GM19463 (cell line): ENCODE data around the gene LRP10.
"Not testable (repeated sequence)": the region's sequence is repeated elsewhere in the genome, so short reads cannot be mapped to it uniquely, and the experiment has no call there.

Experiments
- ATAC-seq: cut with Tn5 transposase; IDR thresholded peaks from one replicate; pipeline ENCODE4 v1.9.1; 2021; ENCODE audit warnings: mild to moderate bottlenecking, moderate library complexity; ENCODE audit not compliant: unreplicated experiment

The LRP10 gene

DNA sequence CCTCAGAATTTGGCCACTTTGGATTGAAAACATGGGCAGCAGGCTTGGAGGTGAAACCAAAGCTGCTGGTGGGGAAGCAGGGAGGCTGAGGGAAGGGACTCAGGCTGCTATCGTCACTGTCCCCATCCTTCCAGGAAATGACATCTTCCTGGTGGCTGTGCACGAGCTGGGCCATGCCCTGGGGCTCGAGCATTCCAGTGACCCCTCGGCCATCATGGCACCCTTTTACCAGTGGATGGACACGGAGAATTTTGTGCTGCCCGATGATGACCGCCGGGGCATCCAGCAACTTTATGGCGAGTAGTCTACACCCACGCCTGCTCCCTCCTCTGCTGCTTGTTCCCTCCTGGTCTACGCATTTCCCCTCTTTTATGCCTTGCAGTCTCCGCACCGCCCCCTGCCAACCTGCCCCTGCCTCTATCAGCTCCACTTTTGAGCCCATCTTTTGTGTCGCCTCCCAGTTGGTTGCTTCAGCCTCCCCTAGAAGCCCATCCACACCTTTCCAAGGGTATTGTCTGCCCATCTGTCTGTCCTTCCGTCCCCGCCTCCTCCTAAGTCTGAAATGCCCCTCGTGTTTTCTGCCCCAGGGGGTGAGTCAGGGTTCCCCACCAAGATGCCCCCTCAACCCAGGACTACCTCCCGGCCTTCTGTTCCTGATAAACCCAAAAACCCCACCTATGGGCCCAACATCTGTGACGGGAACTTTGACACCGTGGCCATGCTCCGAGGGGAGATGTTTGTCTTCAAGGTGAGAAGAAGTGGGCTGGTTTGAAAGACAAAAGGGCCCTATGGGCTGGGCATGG, 28.2 kb upstream of the LRP10 start:
- ATAC-seq: no peak

DNA sequence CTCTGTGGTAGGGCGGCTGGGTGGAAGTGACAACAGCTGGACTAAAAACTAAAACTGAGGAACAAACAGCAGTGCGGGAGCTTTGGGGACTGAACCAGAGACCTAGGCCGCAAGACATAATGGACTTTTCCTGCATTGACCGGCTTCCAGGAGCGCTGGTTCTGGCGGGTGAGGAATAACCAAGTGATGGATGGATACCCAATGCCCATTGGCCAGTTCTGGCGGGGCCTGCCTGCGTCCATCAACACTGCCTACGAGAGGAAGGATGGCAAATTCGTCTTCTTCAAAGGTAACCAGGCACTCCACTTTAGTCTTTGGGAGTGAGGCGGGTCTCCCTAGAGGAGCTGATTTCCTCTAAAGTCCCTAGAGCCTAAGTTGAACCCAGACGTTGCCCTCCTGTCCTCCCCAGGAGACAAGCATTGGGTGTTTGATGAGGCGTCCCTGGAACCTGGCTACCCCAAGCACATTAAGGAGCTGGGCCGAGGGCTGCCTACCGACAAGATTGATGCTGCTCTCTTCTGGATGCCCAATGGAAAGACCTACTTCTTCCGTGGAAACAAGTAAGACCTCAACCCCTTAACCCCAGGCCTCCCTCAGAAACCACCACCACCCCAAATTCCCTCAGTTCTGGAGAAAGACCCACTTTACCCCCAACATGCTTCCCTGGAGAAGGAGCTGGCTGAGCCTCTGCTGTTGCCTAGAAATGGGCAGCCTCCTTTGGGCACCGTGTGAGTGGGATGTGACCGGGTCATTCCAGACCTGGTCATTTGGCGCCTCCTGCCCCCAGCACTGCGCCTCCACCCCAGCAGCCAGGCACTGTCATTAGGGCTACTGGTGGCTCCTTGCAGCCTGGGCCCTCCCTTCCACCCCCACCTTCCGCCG, 27.1 kb upstream of the LRP10 start:
- no peak for ATAC-seq

DNA sequence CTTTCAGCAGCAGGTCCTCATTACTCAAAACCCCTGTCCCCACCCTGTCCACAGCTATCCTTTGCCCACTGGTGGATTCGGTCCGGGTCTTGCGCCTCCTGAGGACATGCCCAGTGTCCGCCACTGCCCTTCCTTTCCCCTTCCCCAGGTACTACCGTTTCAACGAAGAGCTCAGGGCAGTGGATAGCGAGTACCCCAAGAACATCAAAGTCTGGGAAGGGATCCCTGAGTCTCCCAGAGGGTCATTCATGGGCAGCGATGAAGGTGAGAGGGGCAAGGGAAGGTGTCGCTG, 26.5 kb upstream of the LRP10 start:
- no peak for ATAC-seq

DNA sequence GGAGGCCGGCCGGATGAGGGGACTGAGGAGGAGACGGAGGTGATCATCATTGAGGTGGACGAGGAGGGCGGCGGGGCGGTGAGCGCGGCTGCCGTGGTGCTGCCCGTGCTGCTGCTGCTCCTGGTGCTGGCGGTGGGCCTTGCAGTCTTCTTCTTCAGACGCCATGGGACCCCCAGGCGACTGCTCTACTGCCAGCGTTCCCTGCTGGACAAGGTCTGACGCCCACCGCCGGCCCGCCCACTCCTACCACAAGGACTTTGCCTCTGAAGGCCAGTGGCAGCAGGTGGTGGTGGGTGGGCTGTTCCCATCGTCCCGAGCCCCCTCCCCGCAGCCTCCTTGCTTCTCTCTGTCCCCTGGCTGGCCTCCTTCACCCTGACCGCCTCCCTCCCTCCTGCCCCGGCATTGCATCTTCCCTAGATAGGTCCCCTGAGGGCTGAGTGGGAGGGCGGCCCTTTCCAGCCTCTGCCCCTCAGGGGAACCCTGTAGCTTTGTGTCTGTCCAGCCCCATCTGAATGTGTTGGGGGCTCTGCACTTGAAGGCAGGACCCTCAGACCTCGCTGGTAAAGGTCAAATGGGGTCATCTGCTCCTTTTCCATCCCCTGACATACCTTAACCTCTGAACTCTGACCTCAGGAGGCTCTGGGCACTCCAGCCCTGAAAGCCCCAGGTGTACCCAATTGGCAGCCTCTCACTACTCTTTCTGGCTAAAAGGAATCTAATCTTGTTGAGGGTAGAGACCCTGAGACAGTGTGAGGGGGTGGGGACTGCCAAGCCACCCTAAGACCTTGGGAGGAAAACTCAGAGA, 25.5 kb upstream of the LRP10 start:
- ATAC-seq: no peak

DNA sequence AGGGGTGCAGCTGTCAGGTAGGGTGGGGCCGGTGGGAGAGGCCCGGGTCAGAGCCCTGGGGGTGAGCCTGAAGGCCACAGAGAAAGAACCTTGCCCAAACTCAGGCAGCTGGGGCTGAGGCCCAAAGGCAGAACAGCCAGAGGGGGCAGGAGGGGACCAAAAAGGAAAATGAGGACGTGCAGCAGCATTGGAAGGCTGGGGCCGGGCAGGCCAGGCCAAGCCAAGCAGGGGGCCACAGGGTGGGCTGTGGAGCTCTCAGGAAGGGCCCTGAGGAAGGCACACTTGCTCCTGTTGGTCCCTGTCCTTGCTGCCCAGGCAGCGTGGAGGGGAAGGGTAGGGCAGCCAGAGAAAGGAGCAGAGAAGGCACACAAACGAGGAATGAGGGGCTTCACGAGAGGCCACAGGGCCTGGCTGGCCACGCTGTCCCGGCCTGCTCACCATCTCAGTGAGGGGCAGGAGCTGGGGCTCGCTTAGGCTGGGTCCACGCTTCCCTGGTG, 24.7 kb upstream of the LRP10 start:
- no peak for ATAC-seq

DNA sequence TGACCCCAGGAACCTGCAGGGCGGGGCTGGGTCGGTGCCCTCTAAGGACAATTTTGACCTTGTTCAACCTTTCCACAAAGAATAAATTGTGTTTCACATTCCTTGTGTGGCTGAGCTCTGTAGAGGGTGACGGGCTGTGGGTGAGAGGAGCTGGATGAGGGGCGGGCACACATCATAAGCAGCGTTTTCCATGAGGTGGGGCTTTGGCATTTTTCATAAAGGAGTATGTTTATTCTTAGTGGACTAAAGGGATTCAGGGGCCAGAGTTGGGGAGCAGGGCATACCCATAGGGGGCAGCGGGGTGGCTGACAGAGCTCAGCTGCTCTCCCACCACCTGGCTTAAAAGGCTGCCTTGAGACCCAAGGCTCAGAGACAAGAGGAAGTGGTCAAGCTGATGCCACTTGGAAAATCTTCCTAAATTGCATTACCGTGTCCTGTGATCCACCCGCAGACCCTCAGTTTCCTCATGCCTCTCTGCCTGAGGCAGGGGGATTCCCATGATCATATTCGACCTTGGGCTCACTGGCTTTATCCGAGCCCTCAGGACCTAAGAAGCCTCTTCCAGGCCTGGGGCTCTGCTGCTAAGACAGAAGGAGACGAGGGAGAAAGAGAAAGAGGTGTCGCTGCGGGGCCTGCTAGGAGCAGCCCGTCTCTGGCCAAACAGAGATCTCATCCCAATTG, 23.7 kb upstream of the LRP10 start:
- ATAC-seq: no peak

DNA sequence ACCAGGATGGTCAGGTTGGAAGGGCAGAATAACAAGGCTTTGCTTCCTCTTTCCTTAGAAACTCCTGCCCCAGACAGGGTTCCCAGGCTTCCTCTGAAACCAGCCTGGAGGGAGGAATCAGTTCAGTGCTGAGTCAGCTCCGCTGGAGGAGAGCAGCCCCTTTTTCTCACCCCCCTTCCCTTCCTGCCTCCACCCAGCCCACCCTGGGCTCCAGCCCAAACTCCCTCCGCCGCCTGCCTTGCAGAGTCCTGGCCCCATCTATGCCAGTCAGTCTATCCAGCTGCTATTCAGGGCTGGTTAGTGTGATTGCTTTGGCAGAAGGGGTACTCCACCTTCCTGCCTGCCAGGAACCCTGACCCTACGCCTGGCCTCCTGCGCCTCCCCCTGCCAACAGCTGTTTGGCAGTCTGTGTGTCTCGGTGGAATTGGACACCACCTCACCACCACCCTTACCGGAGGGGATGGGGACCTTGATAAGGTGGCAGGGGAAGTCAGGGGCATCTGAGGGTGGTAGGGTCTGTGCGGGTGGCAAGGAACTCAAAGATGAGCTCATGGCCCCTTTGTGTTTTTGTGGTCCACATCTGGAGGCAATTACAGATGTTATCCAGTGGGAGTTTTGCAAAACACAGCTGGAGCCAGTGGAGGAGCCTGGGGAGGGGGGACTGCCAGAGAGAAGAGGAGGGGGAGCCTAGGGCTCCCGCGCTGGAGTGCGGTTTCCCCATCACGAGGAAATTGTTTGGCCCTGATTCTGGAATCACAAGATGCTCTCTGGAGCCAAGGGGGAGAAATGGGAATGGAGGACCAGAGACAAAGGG, 23.0 kb upstream of the LRP10 start:
- ATAC-seq: no peak

DNA sequence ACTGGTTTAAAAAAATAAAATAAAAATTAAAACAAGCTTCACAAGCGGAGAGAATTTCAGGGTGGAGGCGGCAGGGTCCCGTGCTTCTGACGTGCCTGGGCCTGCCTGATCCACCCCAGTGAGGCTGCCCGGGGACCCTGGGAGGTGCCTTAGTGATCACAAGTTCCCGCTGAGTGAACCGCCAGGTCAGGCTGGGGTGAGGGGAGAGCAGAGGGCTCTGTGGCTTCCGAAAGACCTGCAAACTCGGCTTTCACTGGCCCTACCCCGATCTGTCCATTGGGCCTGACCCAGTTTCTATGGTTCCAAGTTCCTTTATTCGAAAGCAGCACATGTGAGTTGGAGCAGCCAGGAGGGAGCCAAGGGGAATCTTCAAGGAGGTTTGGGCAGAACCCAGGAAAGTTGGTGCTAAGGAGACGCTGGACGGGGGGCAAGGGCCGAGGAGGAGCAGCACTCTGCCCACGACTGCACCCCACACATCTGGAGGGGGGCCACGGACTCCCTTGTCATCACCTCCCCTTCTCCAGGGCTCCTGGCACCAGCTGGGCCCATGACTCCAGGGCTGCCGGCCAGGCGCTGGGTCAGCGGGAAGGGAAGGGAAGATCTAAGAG, 22.2 kb upstream of the LRP10 start:
- no peak for ATAC-seq

DNA sequence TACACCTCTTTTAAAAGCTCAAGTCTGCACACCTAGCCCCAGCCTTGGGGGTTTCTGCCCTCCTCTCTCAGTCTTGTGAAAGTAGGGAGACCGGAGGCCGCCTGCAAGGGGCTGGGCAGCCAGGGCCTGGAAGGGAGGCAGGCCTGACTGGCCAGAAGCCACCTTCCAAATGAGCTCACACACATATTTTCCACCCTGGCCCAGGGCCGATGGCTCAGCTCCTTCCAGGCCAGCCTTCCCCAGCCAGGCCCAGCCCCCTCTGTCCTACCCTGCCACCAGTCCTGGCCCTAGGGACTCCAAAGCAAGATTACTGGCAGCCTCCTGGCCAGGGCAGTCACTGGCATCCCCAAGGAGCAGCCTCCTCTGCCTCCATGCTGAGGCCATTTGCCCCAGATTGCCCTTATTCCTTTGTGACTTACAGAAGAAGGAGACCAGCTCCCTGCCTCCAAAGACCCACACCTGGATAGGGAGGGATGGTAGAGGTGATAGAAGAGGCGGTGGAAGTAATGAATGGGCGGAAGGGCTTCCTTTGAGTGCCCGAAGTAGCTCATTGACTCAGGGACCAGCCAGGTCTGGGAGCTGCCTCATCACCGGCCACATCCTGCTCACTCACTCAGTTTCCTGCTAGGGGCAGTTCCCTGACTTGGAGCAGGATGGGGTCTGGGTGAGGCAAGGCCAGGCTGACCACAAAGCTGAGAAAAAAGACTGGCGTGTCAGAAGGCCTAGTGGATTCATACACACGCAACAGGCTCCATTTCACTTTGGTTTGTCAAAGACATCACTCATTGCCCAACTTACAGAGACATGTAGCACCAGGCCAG, 20.4 kb upstream of the LRP10 start:
- ATAC-seq: no peak

DNA sequence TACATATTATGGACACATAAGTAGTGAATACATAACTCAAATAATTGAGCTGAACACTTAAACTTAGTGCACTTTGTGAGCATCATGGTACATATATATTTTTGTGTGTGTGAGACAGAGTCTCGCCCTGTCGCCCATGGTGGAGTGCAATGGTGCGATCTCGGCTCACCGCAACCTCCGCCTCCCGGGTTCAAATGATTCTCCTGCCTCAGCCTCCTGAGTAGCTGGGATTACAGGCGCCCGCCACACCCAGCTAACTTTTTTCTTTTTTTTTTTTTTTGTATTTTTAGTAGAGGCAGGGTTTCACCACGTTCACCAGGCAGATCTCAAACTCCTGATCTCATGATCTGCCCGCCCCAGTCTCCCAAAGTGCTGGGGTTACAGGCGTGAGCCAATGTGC, 19.4 kb upstream of the LRP10 start:
- ATAC-seq: not testable (repeated sequence)

DNA sequence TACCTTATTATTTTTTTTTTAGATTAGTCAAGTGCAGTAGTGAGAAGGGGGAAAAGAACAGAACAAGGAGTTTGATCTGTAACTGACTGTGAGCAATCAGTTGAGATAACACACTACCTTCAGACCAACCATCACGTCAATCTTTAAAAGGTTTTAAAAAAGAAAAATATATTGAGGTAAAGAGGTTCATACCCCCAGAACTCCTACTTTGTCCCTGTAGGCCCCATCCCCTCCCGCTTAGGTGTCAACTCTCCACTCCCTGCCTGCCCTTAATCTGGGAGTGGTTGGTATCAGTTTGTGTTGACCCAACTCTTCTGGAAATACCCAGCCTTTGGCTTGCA, 19.0 kb upstream of the LRP10 start:
- no peak for ATAC-seq

DNA sequence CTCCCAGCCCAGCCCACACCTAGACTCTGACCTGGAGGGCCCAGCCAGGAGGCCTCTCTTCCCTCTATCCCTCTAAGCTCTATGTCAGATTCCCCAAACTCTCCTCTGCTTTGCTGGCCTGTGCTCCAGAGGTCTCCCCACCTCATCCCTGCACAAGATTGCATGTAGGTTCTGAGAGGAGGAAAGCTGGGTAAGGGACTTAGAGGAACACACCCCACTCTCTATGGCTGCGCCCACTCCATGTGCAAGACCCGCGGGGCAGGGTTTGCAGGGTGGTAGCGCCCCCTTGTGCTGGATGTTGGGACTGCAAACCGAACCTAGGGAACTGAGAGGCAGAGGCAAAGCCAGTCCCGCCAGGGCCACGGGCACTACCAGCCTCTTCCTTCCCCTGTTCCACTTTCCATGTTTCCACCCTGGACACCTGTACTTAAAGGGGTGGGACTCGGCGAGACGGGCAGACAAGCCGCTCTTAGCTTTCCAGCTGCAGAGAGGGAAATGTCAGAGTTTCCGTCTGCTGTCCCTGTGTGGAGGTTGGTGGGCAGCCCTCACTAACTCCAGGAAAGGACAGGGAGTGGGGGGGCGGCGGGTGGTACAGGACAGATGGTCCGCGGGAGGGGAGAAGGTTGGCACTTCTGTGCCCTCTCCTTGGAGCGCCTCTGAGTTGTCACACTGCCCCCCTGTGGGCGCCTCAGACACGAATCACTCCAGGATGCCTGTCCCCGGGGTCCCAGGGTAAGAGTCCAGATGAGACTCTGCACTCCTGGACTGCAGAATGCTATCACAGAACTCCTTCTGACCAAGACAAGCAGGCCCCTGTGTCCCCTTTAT, 18.4 kb upstream of the LRP10 start:
- peak; percentile 72 for ATAC-seq

DNA sequence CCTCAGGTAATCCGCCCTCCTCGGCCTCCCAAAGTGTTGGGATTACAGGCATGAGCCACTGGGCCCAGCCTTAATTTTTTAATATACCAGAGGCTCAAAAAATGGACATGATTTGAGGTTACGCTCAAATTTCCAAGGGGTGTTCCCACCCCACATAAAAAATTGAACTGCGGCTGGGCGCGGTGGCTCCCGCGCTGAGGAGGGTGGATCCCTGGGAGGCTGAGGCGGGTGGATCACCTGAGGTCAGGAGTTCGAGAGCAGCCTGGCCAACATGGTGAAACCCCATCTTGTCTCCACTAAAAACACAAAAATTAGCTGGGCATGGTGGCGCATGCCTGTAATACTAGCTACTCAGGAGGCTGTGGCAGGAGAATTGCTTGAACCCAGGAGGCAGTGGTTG, 17.2 kb upstream of the LRP10 start:
- ATAC-seq: not testable (repeated sequence)

DNA sequence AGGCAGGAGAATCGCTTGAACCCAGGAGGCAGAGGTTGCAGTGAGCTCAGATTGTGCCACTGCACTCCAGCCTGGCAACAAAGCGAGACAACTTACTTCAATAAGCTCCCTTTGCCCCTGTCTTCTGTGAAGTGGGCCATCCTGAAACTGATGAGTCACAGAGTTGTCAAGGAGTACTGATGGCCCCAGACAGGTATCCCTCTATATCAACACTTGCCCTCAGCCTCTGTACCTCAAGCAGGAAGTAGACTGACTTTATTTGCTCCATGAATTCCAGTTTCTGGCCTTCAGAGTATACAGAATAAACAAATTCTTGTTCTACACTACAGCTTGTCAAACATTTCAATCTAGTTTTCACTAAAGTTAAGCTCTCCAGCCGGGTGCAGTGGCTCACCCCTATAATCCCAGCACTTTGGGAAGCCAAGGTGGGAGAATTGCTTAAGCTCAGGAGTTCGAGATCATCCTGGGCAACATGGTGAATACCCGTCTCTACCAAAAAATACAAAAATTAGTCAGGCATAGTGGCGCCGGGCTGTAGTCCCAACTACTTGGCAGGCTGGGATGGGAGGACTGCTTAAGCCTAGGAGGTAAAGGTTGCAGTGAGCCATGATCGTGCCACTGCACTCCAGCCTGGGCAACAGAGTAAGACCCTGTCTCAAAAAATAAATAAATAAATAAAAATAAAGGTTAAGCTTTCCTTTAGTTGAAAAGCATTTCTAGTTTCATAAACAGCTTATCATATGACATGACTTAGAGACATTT, 16.4 kb upstream of the LRP10 start:
- ATAC-seq: no peak

DNA sequence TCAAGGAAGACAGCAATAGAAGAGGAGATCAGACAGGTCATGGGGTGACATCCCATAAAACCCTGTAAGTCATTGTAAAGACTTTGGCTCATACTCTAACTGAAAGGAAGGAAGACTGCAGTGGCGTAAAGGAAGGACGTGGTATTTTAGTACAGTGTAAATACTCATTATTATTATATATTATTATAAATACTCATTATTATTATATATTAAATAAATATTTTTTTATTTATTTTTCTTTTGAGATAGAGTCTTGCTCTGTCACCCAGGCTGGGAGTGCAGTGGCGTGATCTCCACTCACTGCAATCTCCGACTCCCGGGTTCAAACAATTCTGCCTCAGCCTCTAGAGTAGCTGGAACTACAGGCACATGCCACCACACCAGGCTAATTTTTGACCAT, 15.1 kb upstream of the LRP10 start:
- no peak for ATAC-seq

DNA sequence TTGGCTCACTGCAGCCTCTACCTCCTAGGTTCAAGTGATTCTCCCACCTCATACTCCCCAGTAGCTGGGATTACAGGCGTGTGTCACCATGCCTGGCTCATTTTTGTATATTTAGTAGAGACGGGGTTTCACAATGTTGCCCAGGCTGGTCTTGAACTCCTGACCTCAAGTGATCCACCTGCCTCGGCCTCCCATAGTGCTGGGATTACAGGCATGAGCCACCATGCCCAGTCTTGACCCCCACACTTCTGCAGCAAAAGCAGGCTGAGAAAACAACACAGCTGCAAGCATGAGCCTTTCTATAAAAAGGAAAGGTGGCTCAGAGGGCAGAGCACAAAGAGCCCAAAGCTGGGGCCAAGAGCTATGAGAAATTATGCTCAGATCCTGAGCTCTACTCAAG, 11.2 kb upstream of the LRP10 start:
- not testable (repeated sequence) for ATAC-seq

DNA sequence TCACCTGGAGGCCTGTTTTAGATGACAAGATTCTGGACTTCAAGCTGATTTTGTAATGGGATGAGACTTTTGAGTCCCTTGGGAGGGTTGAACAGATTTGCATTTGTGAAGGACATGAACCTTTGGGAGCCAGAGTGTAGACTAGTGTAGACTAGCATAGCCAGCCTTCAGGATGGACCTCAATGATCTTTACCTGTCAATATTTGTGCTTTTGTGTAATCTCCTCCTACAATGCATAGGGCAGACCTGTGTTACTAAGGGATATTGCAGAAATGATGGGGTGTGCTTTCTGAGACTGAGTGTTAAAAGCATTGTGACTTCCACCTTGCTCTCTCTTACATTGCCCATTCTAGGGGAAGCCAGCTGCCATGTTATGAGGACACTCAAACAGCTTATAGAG, 9.9 kb upstream of the LRP10 start:
- ATAC-seq: no peak
